ENCODE data around the gene CGB8.

- no peak for TF ChIP-seq POLR2AphosphoS5 (IDR thresholded peaks at IDR 0.05)
- TF ChIP-seq CTCF (IDR thresholded peaks at IDR 0.05), result no peak
- TF ChIP-seq POLR2A (IDR thresholded peaks at IDR 0.05), result no peak
Measured at GRCh38 chr19:49057636-49058234, 8.8 kb upstream of the CGB8 start, which contains the start of gene CGB7.

Data from breast epithelium (tissue), 3 donors.